Liver (tissue), 9 donors: ENCODE results near the gene SPATA17. TPM values are rescaled to one million over a fixed set of nuclear protein-coding genes. Genes with fewer than 3 reads are reported as not detected.

Experiments used
- DNase-seq: peaks from one replicate; pipeline ENCODE4 v3.0.0-alpha.2; 2017; ENCODE audit warnings: low spot score
- H3K27ac ChIP-seq, 2 donors: one replicate each; pipeline ENCODE4 v1.7.0; 2013; ENCODE audit warnings: inconsistent platforms in 2 of 2, low read length in 2 of 2, control low read depth in 1 of 2, low read depth in 1 of 2, mild to moderate bottlenecking in 1 of 2
- H3K27me3 ChIP-seq, 4 donors: one replicate each; pipeline versions ENCODE4 v1.6.1 to v1.7.0; 2013; ENCODE audit warnings: low read length in 3 of 4, inconsistent platforms in 1 of 4, mild to moderate bottlenecking in 1 of 4, moderate library complexity in 1 of 4; ENCODE audit not compliant: control insufficient read depth in 4 of 4, insufficient read depth in 4 of 4
- H3K36me3 ChIP-seq, 4 donors: one replicate each; pipeline versions ENCODE4 v1.6.1 to v1.7.0; 2013; ENCODE audit warnings: low read length in 3 of 4, mild to moderate bottlenecking in 3 of 4, low read depth in 1 of 4, moderate library complexity in 1 of 4; ENCODE audit not compliant: control insufficient read depth in 4 of 4, insufficient read depth in 3 of 4
- H3K4me1 ChIP-seq, 4 donors: one replicate each; pipeline versions ENCODE4 v1.6.1 to v1.7.0; 2013; ENCODE audit warnings: low read length in 3 of 4, mild to moderate bottlenecking in 3 of 4, moderate library complexity in 1 of 4; ENCODE audit not compliant: control insufficient read depth in 4 of 4, insufficient read depth in 4 of 4
- H3K4me3 ChIP-seq, 3 donors: one replicate each; pipeline versions ENCODE4 v1.6.1 to v1.7.0; 2013; ENCODE audit warnings: low read length in 3 of 3, control low read depth in 1 of 3, low read depth in 1 of 3, mild to moderate bottlenecking in 1 of 3
- H3K9ac ChIP-seq, 2 donors: one replicate each; pipeline ENCODE4 v1.7.0; 2013; ENCODE audit warnings: low read length in 2 of 2, mild to moderate bottlenecking in 2 of 2, moderate library complexity in 2 of 2, control low read depth in 1 of 2, low read depth in 1 of 2
- H3K9me3 ChIP-seq, 4 donors: one replicate each; pipeline versions ENCODE4 v1.6.1 to v1.7.0; 2013; ENCODE audit warnings: low read length in 3 of 4; ENCODE audit not compliant: control insufficient read depth in 4 of 4
- ATF3 ChIP-seq: IDR thresholded peaks from 2 replicates; pipeline ENCODE4 v1.6.1; 2016; ENCODE audit warnings: antibody characterized with exemption
- CTCF ChIP-seq: fragments of 150-350 bp; IDR thresholded peaks from 2 replicates; pipeline ENCODE4 v1.5.1; 2017; ENCODE audit warnings: improper control_type of control experiment, low read depth, low read length; ENCODE audit not compliant: missing input control
- EGR1 ChIP-seq, 2 donors: IDR thresholded peaks; 2 replicates each; pipeline ENCODE4 v1.6.1; 2016 to 2018; ENCODE audit warnings: antibody characterized with exemption in 2 of 2, low read depth in 2 of 2
- FOXA1 ChIP-seq: IDR thresholded peaks from 2 replicates; pipeline ENCODE4 v1.6.1; 2016; ENCODE audit warnings: antibody characterized with exemption
- FOXA2 ChIP-seq: IDR thresholded peaks from 2 replicates; pipeline ENCODE4 v1.6.1; 2016; ENCODE audit warnings: antibody characterized with exemption
- GABPA ChIP-seq, 2 donors: IDR thresholded peaks in 1 of 2; conservative IDR thresholded peaks in 1 of 2; 2 replicates each; pipeline ENCODE4 v1.6.1; 2016; ENCODE audit warnings: antibody characterized with exemption in 2 of 2, mild to moderate bottlenecking in 1 of 2, moderate library complexity in 1 of 2
- HNF4A ChIP-seq, 2 donors: conservative IDR thresholded peaks; 2 replicates each; pipeline ENCODE4 v1.6.1; 2016; ENCODE audit warnings: antibody characterized with exemption in 2 of 2, mild to moderate bottlenecking in 2 of 2
- HNF4G ChIP-seq: IDR thresholded peaks from 2 replicates; pipeline ENCODE4 v1.6.1; 2016; ENCODE audit warnings: antibody characterized with exemption
- JUND ChIP-seq, 2 donors: IDR thresholded peaks; 2 replicates each; pipeline ENCODE4 v1.6.1; 2016; ENCODE audit warnings: antibody characterized with exemption in 2 of 2
- MAX ChIP-seq: IDR thresholded peaks from 2 replicates; pipeline ENCODE4 v1.6.1; 2016; ENCODE audit warnings: antibody characterized with exemption
- RAD21 ChIP-seq, 2 donors: IDR thresholded peaks; 2 replicates each; pipeline ENCODE4 v1.6.1; 2016; ENCODE audit warnings: antibody characterized with exemption in 2 of 2, mild to moderate bottlenecking in 2 of 2
- REST ChIP-seq: IDR thresholded peaks from 2 replicates; pipeline ENCODE4 v1.6.1; 2016; ENCODE audit warnings: antibody characterized with exemption, mild to moderate bottlenecking
- RXRA ChIP-seq, 2 donors: IDR thresholded peaks; 2 replicates each; pipeline ENCODE4 v1.6.1; 2017 to 2018; ENCODE audit warnings: antibody characterized with exemption in 2 of 2, mild to moderate bottlenecking in 1 of 2
- SP1 ChIP-seq: IDR thresholded peaks from 2 replicates; pipeline ENCODE4 v1.6.1; 2018; ENCODE audit warnings: antibody characterized with exemption, mild to moderate bottlenecking
- TAF1 ChIP-seq: conservative IDR thresholded peaks from 2 replicates; pipeline ENCODE4 v1.6.1; 2016; ENCODE audit warnings: antibody characterized with exemption, mild to moderate bottlenecking
- YY1 ChIP-seq: IDR thresholded peaks from 2 replicates; pipeline ENCODE4 v1.6.1; 2016; ENCODE audit warnings: antibody characterized with exemption, mild to moderate bottlenecking
- WGBS: extraction: QIAGEN DNeasy Blood & Tissue Kit; methylation state at CpG from one replicate; pipeline ENCODE4 v1.1.7; 2013; 5-methylcytosine and 5-hydroxymethylcytosine counted together
- polyA plus RNA-seq, 2 donors: library from polyadenylated mRNA; stranded (reverse) in 1 of 2; unstranded in 1 of 2; fragments of 200-250 nt in 1 of 2; fragments of >200 nt in 1 of 2; fragmentation: Nextera tagmentation in 1 of 2; extraction: Ambion mirVana in 1 of 2; gene quantifications; one replicate each; pipeline versions ENCODE4 v1.2.1 to v1.2.3, GENCODE V29; 2013 to 2015
- total RNA-seq, 2 donors: library from RNA; depleted of rRNA; stranded (reverse); fragments of >200 nt; gene quantifications; one replicate each; pipeline ENCODE4 v1.2.3, GENCODE V29; 2014
- donor health status: healthy.
- donor health status: healthy.
- donor health status: healthy.
- donor health status: healthy.
- donor health status: healthy.

SPATA17 gene
- total and polyA plus RNA-seq, 4 donors = 0.08 TPM; not detected in 2

- no peak overlapping the region for H3K27ac ChIP-seq
- no peak overlapping the region for H3K9ac ChIP-seq
- H3K4me3 ChIP-seq = no peak overlapping the region
- TF ChIP-seq FOXA2 (no peak), HNF4G (no peak), HNF4A (conservative IDR thresholded peaks at IDR 0.05) (no peak), JUND (IDR thresholded peaks at IDR 0.05) (no peak), CTCF (no peak), TAF1 (no peak), YY1 (no peak), MAX (no peak), GABPA (IDR thresholded peaks at IDR 0.05 in 1 of 2, conservative IDR thresholded peaks at IDR 0.05 in 1 of 2) (no peak), RXRA (IDR thresholded peaks at IDR 0.05) (no peak), FOXA1 (no peak), ATF3 (no peak), RAD21 (IDR thresholded peaks at IDR 0.05) (no peak), REST (no peak)
- no peaks in the 10 kb centered on the region for H3K9me3 ChIP-seq
- H3K36me3 ChIP-seq = peaks cover 0 to 3% (median under 1%) of the 10 kb centered on the region in 4 donors
- no peaks in the 10 kb centered on the region for H3K4me1 ChIP-seq
- no peak for DNase-seq
- no peaks in the 10 kb centered on the region for H3K27me3 ChIP-seq
Measured at GRCh38 chr1:217602380-217602779, 28.8 kb upstream of the SPATA17 start.

GRCh38 chr1:217605390-217605789, 25.8 kb upstream of the SPATA17 start:
- no peak overlapping the region for H3K27ac ChIP-seq
- peaks cover 0 to 2% (median 0%) of the 10 kb centered on the region in 4 donors for H3K36me3 ChIP-seq
- DNase-seq = no peak
- no peaks in the 10 kb centered on the region for H3K9me3 ChIP-seq
- no peaks in the 10 kb centered on the region for H3K27me3 ChIP-seq
- WGBS = 99% methylated on average over 1 of the region's 1 CpG
- no peak overlapping the region for H3K4me3 ChIP-seq
- no peak for TF ChIP-seq EGR1 (IDR thresholded peaks at IDR 0.05; ENCODE audit: low read depth in 2 of 2)
- TF ChIP-seq RXRA (IDR thresholded peaks at IDR 0.05) = no peak
- no peak for TF ChIP-seq SP1
- TF ChIP-seq HNF4A (conservative IDR thresholded peaks at IDR 0.05) = no peak
- no peak for TF ChIP-seq HNF4G
- no peak for TF ChIP-seq REST
- no peak overlapping the region for H3K9ac ChIP-seq
- H3K4me1 ChIP-seq = no peaks in the 10 kb centered on the region
